Measurements from ENCODE around the gene CNBP. TPM values are rescaled to one million over a fixed set of nuclear protein-coding genes. Genes with fewer than 3 reads are reported as not detected.
A peak's percentile ranks its signal among the peaks of the same experiment; 100 is the strongest.

Gene CNBP
- total and polyA plus RNA-seq, 2 of the 13 experiments (the other 11 are each of a cell fraction or from before 2014, with no cell fraction given), result 282 to 354 TPM

DNA sequence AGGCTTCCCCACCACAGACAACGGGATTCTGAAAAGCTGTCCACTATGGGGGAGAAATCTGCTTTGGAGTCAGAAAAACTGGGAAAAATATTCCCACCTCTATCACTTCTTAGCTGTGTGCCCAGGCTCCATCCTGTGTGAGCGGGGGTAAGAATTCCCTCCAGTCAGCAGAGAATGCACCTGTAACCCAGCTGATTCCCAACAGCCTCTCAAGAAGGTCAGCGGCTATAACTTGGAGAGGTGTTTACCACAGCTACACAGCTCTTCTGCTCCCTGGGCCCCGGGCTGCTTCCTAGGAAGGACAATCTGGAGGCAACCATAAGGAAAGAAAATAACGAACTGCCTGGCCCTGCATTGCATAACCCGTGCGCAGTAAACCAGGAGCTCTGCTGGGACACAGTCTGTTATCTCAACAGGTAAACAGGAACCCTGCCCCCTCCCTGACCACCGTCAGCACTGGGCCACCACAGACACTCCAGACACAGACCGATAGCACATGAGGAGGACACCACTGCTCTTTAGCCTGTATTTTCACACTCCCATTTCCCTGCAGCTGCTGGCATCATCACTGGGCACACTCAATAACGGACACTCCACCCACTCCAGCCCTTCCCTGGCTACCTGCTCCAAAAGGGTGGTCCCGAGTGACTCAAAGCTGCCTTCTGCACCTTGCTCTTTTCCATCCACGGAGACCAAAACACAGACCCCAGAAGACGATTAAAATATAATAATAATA lies 64.2 kb downstream of the CNBP start (continued):
- TF ChIP-seq, protein P1, sequence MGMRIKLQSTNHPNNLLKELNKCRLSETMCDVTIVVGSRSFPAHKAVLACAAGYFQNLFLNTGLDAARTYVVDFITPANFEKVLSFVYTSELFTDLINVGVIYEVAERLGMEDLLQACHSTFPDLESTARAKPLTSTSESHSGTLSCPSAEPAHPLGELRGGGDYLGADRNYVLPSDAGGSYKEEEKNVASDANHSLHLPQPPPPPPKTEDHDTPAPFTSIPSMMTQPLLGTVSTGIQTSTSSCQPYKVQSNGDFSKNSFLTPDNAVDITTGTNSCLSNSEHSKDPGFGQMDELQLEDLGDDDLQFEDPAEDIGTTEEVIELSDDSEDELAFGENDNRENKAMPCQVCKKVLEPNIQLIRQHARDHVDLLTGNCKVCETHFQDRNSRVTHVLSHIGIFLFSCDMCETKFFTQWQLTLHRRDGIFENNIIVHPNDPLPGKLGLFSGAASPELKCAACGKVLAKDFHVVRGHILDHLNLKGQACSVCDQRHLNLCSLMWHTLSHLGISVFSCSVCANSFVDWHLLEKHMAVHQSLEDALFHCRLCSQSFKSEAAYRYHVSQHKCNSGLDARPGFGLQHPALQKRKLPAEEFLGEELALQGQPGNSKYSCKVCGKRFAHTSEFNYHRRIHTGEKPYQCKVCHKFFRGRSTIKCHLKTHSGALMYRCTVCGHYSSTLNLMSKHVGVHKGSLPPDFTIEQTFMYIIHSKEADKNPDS (CRISPR knock-in tag; IDR thresholded peaks at IDR 0.05), result no peak
- TF ChIP-seq, protein P2, sequence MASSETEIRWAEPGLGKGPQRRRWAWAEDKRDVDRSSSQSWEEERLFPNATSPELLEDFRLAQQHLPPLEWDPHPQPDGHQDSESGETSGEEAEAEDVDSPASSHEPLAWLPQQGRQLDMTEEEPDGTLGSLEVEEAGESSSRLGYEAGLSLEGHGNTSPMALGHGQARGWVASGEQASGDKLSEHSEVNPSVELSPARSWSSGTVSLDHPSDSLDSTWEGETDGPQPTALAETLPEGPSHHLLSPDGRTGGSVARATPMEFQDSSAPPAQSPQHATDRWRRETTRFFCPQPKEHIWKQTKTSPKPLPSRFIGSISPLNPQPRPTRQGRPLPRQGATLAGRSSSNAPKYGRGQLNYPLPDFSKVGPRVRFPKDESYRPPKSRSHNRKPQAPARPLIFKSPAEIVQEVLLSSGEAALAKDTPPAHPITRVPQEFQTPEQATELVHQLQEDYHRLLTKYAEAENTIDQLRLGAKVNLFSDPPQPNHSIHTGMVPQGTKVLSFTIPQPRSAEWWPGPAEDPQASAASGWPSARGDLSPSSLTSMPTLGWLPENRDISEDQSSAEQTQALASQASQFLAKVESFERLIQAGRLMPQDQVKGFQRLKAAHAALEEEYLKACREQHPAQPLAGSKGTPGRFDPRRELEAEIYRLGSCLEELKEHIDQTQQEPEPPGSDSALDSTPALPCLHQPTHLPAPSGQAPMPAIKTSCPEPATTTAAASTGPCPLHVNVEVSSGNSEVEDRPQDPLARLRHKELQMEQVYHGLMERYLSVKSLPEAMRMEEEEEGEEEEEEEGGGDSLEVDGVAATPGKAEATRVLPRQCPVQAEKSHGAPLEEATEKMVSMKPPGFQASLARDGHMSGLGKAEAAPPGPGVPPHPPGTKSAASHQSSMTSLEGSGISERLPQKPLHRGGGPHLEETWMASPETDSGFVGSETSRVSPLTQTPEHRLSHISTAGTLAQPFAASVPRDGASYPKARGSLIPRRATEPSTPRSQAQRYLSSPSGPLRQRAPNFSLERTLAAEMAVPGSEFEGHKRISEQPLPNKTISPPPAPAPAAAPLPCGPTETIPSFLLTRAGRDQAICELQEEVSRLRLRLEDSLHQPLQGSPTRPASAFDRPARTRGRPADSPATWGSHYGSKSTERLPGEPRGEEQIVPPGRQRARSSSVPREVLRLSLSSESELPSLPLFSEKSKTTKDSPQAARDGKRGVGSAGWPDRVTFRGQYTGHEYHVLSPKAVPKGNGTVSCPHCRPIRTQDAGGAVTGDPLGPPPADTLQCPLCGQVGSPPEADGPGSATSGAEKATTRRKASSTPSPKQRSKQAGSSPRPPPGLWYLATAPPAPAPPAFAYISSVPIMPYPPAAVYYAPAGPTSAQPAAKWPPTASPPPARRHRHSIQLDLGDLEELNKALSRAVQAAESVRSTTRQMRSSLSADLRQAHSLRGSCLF (CRISPR knock-in tag; IDR thresholded peaks at IDR 0.05; ENCODE audit: borderline replicate concordance), result no peak
- TF ChIP-seq ELF1 (CRISPR knock-in tag; IDR thresholded peaks at IDR 0.05), result peak; percentile 63
- 0 out of 2 replicates have a peak, but pooled peaks have one; percentile 53 for TF ChIP-seq MEF2D (CRISPR knock-in tag; IDR thresholded peaks at IDR 0.05)
- TF ChIP-seq ASH2L (IDR thresholded peaks at IDR 0.05; ENCODE audit: insufficient read length, low read depth, low read length), result peak; percentile 34
- peak; percentile 99 for TF ChIP-seq FOXO1 (CRISPR knock-in tag; IDR thresholded peaks at IDR 0.05)
- no peak for TF ChIP-seq NFE2L2 (IDR thresholded peaks at IDR 0.05; ENCODE audit: low read length)
- peak; percentile 94 for TF ChIP-seq CEBPB (IDR thresholded peaks at IDR 0.05; ENCODE audit: borderline replicate concordance, low read depth, low read length)
- TF ChIP-seq, protein P3, sequence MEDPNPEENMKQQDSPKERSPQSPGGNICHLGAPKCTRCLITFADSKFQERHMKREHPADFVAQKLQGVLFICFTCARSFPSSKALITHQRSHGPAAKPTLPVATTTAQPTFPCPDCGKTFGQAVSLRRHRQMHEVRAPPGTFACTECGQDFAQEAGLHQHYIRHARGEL (CRISPR knock-in tag; IDR thresholded peaks at IDR 0.05), result no peak
- TF ChIP-seq, protein P4, sequence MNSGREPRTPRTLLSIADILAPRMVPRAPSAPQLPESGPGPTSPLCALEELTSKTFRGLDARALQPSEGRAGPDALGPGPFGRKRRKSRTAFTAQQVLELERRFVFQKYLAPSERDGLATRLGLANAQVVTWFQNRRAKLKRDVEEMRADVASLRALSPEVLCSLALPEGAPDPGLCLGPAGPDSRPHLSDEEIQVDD (CRISPR knock-in tag; IDR thresholded peaks at IDR 0.05; ENCODE audit: borderline replicate concordance), result peak; percentile 58; the same call in 1 of the 2 replicates
- TF ChIP-seq, protein P5, sequence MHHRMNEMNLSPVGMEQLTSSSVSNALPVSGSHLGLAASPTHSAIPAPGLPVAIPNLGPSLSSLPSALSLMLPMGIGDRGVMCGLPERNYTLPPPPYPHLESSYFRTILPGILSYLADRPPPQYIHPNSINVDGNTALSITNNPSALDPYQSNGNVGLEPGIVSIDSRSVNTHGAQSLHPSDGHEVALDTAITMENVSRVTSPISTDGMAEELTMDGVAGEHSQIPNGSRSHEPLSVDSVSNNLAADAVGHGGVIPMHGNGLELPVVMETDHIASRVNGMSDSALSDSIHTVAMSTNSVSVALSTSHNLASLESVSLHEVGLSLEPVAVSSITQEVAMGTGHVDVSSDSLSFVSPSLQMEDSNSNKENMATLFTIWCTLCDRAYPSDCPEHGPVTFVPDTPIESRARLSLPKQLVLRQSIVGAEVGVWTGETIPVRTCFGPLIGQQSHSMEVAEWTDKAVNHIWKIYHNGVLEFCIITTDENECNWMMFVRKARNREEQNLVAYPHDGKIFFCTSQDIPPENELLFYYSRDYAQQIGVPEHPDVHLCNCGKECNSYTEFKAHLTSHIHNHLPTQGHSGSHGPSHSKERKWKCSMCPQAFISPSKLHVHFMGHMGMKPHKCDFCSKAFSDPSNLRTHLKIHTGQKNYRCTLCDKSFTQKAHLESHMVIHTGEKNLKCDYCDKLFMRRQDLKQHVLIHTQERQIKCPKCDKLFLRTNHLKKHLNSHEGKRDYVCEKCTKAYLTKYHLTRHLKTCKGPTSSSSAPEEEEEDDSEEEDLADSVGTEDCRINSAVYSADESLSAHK (CRISPR knock-in tag; IDR thresholded peaks at IDR 0.05; ENCODE audit: borderline replicate concordance), result no peak
- TF ChIP-seq ZC3H4 (CRISPR knock-in tag; IDR thresholded peaks at IDR 0.05; ENCODE audit: borderline replicate concordance), result 0 out of 2 replicates have a peak, but pooled peaks have one; percentile 38
- TF ChIP-seq IRF2 (CRISPR knock-in tag; IDR thresholded peaks at IDR 0.05), result peak; percentile 91
- TF ChIP-seq, protein P6, sequence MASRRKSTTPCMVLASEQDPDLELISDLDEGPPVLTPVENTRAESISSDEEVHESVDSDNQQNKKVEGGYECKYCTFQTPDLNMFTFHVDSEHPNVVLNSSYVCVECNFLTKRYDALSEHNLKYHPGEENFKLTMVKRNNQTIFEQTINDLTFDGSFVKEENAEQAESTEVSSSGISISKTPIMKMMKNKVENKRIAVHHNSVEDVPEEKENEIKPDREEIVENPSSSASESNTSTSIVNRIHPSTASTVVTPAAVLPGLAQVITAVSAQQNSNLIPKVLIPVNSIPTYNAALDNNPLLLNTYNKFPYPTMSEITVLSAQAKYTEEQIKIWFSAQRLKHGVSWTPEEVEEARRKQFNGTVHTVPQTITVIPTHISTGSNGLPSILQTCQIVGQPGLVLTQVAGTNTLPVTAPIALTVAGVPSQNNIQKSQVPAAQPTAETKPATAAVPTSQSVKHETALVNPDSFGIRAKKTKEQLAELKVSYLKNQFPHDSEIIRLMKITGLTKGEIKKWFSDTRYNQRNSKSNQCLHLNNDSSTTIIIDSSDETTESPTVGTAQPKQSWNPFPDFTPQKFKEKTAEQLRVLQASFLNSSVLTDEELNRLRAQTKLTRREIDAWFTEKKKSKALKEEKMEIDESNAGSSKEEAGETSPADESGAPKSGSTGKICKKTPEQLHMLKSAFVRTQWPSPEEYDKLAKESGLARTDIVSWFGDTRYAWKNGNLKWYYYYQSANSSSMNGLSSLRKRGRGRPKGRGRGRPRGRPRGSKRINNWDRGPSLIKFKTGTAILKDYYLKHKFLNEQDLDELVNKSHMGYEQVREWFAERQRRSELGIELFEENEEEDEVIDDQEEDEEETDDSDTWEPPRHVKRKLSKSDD (CRISPR knock-in tag; IDR thresholded peaks at IDR 0.05; ENCODE audit: low read depth), result peak; percentile 77; the same call in 1 of the 2 replicates
- no peak for TF ChIP-seq FOXM1 (CRISPR knock-in tag; IDR thresholded peaks at IDR 0.05)

Data from HepG2 (cell line).